GM12878 (cell line): ENCODE data around the gene NAA25.

ENCODE experiments used
- BHLHE40 ChIP-seq, 2 experiments: fragments of 450-650 bp in 1 of 2; IDR thresholded peaks; 2 replicates each; pipeline ENCODE4 v1.6.1; 2011 to 2017; ENCODE audit warnings: low read depth in 2 of 2, borderline replicate concordance in 1 of 2, improper control_type of control experiment in 1 of 2, low read length in 1 of 2, mild to moderate bottlenecking in 1 of 2
- BRCA1 ChIP-seq: IDR thresholded peaks from 2 replicates; pipeline ENCODE4 v1.6.1; 2011; ENCODE audit warnings: low read depth, low read length, improper control_type of control experiment
- CREM ChIP-seq: IDR thresholded peaks from 2 replicates; pipeline ENCODE4 v1.6.1; 2014; ENCODE audit warnings: antibody characterized with exemption, low read depth
- CTCF ChIP-seq, 3 experiments: IDR thresholded peaks in 2 of 3; conservative IDR thresholded peaks in 1 of 3; 2 replicates each; pipeline ENCODE4 v1.5.1; 2011; ENCODE audit warnings: low read depth in 3 of 3, low read length in 3 of 3, mild to moderate bottlenecking in 3 of 3, control low read depth in 2 of 3, moderate library complexity in 2 of 3, inconsistent platforms in 1 of 3, mixed read lengths in 1 of 3; ENCODE audit not compliant: control insufficient read depth in 2 of 3, insufficient read depth in 1 of 3; ENCODE audit errors: extremely low read depth in 1 of 3
- DPF2 ChIP-seq: fragments of 450-650 bp; IDR thresholded peaks from 2 replicates; pipeline ENCODE4 v1.6.1; 2017; ENCODE audit warnings: mild to moderate bottlenecking
- EED ChIP-seq: sonication (generic); IDR thresholded peaks from 2 replicates; pipeline ENCODE4 v1.6.1; 2016; ENCODE audit warnings: antibody characterized with exemption, low read depth
- EGR1 ChIP-seq, 2 experiments: IDR thresholded peaks; 1 replicate in 1 of 2; 2 replicates in 1 of 2; pipeline ENCODE4 v1.6.1; 2011 to 2012; ENCODE audit warnings: low read depth in 2 of 2, low read length in 2 of 2, borderline replicate concordance in 1 of 2, mild to moderate bottlenecking in 1 of 2, moderate library complexity in 1 of 2
- FOXK2 ChIP-seq: fragments of 450-650 bp; IDR thresholded peaks from 2 replicates; pipeline ENCODE4 v1.6.1; 2017; ENCODE audit warnings: mild to moderate bottlenecking, moderate library complexity
- REST ChIP-seq: IDR thresholded peaks from 2 replicates; pipeline ENCODE4 v1.6.1; 2012; ENCODE audit warnings: mild to moderate bottlenecking, low read depth, low read length
- SP1 ChIP-seq: IDR thresholded peaks from one replicate; pipeline ENCODE4 v1.6.1; 2011; ENCODE audit warnings: low read depth, low read length
- USF2 ChIP-seq: IDR thresholded peaks from 2 replicates; pipeline ENCODE4 v1.6.1; 2011; ENCODE audit warnings: low read depth, low read length, improper control_type of control experiment, borderline replicate concordance
- YY1 ChIP-seq: IDR thresholded peaks from 2 replicates; pipeline ENCODE4 v1.6.1; 2011; ENCODE audit warnings: low read depth, mild to moderate bottlenecking, low read length

GRCh38 chr12:112121780-112122565, 13.4 kb upstream of the NAA25 start:
- TF ChIP-seq BRCA1 (no peak), USF2 (no peak), DPF2 (no peak), EED (no peak), CREM (no peak), SP1 (no peak), REST (no peak), CTCF (IDR thresholded peaks at IDR 0.05 in 2 of 3, conservative IDR thresholded peaks at IDR 0.05 in 1 of 3; ENCODE audit: control insufficient read depth in 2 of 3, extremely low read depth in 1 of 3, insufficient read depth in 1 of 3, low read depth in 3 of 3, low read length in 3 of 3) (no peak), YY1 (no peak), FOXK2 (no peak), BHLHE40 (IDR thresholded peaks at IDR 0.05; ENCODE audit: borderline replicate concordance in 1 of 2, low read depth in 2 of 2, low read length in 1 of 2) (no peak), EGR1 (IDR thresholded peaks at IDR 0.05; ENCODE audit: borderline replicate concordance in 1 of 2, low read depth in 2 of 2, low read length in 2 of 2) (no peak)
